ENCODE measurements around the gene GALNS.
"Not testable (repeated sequence)": the region's sequence is repeated elsewhere in the genome, so short reads cannot be mapped to it uniquely, and the experiment has no call there.

GALNS gene

GRCh38 chr16:88783391-88784073 lies 73.2 kb downstream of the GALNS start:
- no peak for DNase-seq (ENCODE audit: low read depth)

- DNase-seq (ENCODE audit: low read depth): peak; percentile 77
Observed at GRCh38 chr16:88782454-88783390, 74.0 kb downstream of the GALNS start.

GRCh38 chr16:88781140-88782077 lies 75.3 kb downstream of the GALNS start:
- DNase-seq (ENCODE audit: low read depth): peak; percentile 67

- DNase-seq (ENCODE audit: low read depth): no peak
Observed at GRCh38 chr16:88780142-88781062, 76.3 kb downstream of the GALNS start.

GRCh38 chr16:88779406-88780141 lies 77.2 kb downstream of the GALNS start:
- no peak for DNase-seq (ENCODE audit: low read depth)

- no peak for DNase-seq (ENCODE audit: low read depth)
Observed at GRCh38 chr16:88778541-88779065, 78.1 kb downstream of the GALNS start.

- DNase-seq (ENCODE audit: low read depth): no peak
Observed at GRCh38 chr16:88778271-88778525, 78.5 kb downstream of the GALNS start.

GRCh38 chr16:88777471-88778270 lies 79.1 kb downstream of the GALNS start:
- DNase-seq (ENCODE audit: low read depth): no peak

- DNase-seq (ENCODE audit: low read depth): no peak
Observed at GRCh38 chr16:88775825-88776224, 80.9 kb downstream of the GALNS start.

- DNase-seq (ENCODE audit: low read depth): no peak
Observed at GRCh38 chr16:88774544-88775393, 82.0 kb downstream of the GALNS start.

- no peak for DNase-seq (ENCODE audit: low read depth)
Observed at GRCh38 chr16:88773812-88774291, 82.9 kb downstream of the GALNS start.

- DNase-seq (ENCODE audit: low read depth): no peak
Observed at GRCh38 chr16:88772871-88773811, 83.6 kb downstream of the GALNS start.

GRCh38 chr16:88771781-88772180 lies 85.0 kb downstream of the GALNS start:
- not testable (repeated sequence) for DNase-seq (ENCODE audit: low read depth)

- DNase-seq (ENCODE audit: low read depth): no peak
Observed at GRCh38 chr16:88771294-88771772, 85.4 kb downstream of the GALNS start.

GRCh38 chr16:88770461-88771293 lies 86.1 kb downstream of the GALNS start:
- DNase-seq (ENCODE audit: low read depth): no peak
